OCI-M2 (cell line): Measurements from ENCODE around the gene SND1.
A peak's percentile ranks its signal among the peaks of the same experiment; 100 is the strongest.

Source experiments
- DNase-seq: peaks from one replicate; lab custom pipeline; 2025; ENCODE audit not compliant: unreplicated experiment; lab: John Stamatoyannopoulos, UW

Gene SND1

DNA sequence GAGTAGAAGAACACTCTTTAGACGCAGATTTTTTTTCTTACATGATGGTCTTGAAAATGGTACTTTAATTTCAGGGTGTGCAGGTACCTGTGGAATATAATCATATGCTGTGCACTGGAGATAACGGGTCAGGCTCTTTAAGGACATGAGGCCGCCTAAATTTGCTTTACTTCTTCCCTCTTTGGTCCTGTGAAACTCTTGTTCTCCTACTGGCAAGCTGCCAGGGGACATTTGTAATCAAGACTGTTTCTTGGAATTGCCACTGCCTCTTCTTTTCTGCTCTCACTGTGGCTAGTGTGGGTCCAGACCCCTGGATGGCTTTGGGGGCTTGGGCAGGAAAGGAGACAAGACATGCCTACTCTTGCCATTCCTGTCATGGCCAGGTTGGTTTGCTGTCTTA lies 146.0 kb downstream of the SND1 start:
- DNase-seq: no peak

DNA sequence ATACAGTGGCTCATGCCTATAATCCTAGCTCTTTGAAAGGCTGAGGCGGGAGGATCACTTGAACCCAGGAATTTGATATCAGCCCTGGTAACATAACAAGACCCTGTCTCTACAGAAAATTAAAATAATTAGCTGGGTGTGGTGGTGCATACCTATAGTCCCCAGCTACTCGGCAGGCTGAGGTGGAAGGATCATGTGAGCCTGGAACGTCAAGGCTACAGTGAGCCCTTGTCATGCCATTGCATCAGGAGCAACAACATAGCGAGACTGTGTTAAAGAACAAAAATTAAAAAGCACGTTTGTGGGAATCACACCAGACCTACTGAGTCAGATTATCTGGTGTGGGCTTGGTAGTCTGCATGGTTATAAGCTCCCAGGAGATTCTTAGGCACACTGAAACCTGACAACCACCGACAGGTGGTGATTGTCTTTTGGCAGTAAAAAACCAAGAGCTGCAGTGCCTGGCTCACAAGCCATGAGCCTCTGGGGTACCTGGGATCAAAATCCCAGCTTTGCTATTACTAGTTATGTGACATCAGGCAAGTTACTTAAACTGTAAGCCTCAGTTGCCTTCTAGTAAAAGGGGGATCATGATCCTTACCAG lies 146.9 kb downstream of the SND1 start:
- no peak for DNase-seq

DNA sequence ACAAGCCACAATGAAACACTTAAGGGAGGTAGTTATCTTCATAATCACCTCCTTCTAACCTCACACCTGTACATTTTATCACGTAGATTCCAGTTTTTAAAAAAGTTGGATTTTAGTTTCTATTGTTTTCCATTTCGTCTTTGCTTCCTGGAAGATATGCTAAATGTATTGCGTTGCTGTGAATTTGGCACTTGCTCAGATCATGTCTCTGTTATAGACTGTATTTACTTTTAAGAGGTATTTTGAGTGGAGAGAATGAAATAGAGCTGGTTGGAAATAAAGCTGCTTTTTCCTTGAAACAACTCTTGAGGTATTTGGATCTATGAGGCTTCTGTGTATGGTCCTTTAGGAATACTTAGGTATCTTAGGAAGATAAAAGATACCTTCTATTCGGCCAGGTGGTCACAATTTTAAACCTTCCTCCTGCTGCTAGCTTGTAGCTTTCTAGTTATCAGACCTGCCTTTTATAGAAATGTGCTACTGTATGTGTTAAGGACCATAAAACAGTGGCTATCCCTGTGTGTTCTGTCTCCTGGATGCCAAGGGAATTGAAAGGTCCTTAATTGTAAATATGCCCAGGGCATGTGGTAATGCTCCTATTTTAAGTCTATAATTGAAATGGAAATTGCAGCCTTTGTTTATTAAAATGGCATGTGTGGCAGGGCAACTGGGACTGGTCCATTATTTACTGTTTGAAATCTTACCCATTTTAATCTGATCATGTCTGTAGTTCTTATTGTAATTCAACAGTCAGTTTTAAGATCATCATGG lies 147.7 kb downstream of the SND1 start:
- no peak for DNase-seq

DNA sequence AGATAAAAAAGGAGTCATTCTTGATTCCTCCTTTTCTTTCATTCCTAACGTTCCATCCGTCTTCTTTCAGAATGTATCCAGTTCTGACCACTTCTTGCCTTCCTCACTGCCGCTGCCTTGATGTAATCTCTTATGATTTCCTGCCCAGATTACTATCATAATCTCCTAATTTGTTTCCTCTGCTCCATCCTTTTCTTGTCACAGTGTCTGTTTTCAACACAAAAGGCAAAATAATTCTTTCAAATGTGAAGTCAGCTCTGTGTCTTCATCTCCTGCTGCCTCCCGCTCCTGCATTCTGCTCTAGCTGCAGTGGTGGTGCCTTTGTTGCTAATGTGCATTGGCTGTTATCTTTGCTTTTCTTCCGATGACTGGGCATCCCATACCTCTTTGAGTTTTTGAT lies 150.9 kb downstream of the SND1 start:
- DNase-seq: no peak

- DNase-seq: no peak
Measured at GRCh38 chr7:127803626-127804025, 151.6 kb downstream of the SND1 start.

DNA sequence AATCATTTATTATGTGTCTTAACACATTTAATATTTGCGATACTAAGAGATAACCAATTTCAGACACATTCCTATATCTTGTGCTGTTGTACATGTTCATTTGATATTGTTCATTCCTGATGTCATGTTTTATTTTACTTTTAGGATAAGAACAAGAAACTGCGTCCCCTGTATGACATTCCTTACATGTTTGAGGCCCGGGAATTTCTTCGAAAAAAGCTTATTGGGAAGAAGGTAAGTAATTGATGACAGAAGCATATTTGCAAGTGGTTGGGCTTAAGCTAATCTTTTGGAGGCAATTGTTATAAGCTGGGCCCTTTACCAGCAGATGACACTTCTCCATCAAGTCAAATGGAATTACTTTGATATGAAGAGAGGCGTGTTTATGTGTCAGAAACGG lies 155.3 kb downstream of the SND1 start:
- no peak for DNase-seq

- DNase-seq: no peak
Measured at GRCh38 chr7:127807829-127808228, 155.8 kb downstream of the SND1 start.

- DNase-seq: peak; percentile 69
Measured at GRCh38 chr7:127809261-127809702, 157.3 kb downstream of the SND1 start.

GRCh38 chr7:127810113-127810512 lies 158.1 kb downstream of the SND1 start:
- no peak for DNase-seq

DNA sequence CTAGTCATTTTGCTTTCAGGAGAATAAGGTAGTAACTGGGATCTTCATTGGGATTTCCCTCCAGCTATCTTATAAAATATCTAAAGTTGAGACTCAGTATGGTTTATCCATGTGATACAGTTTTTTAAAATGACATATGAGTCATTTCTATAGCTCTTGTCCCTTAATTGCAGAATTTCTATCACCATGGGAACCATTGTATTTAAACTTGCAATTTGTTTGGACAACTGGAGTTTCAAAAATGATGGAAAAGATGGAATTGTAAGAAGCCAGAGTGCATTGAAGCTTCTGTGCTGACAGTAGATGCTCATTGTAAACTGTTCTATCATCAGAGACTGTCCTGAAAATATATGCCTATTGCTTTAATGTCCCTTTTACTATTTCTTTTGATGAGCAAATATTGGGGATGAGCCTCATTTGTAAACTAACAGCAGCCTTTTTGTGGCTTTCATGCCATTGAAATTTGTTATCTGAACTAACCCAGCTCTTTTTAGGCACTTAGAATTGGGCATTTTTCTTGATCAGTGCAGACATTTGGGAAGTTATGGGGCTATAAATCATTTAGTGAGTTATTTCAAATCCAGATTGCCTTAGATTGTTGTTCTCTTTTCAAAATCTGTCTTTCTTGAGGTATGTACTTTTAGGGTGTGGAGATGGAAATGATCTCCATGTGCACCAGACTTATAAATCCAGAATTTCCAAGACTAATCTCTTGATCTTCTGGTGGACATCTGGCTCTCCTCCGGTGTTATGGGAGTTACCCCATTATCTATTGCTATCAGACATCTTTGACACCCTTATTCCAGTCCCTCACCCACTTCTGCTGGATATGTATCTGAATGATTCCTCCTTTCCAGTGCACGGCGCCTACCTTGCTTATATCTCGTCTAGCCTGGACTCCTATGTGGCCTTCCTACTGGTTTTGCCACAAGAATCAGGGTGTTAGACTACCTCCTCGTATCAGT lies 159.0 kb downstream of the SND1 start:
- DNase-seq: no peak

DNA sequence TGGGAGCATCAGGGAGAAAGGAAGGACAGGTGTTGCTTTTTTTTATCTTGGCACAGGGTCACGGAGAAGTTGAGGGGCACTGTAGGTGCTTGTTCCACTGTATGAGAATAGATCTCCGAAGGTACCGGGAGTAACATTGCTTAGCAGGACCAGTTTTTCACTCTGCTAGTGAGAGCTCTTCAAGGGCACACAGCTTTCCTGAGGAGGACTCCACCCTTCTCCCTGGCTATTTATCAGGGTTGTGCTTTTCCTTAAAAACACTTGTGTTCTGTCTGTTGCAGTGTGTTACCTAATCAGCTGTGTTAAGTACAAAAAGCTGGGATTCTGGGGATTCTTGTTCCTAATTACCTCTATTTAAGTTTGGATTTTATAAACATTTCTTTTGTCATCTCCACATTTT lies 160.5 kb downstream of the SND1 start:
- DNase-seq: no peak

GRCh38 chr7:127813991-127814541 lies 162.1 kb downstream of the SND1 start:
- no peak for DNase-seq

- DNase-seq: no peak
Measured at GRCh38 chr7:127815631-127816145, 163.7 kb downstream of the SND1 start.

- no peak for DNase-seq
Measured at GRCh38 chr7:127816354-127817190, 164.6 kb downstream of the SND1 start.

GRCh38 chr7:127817466-127817865 lies 165.5 kb downstream of the SND1 start:
- DNase-seq: no peak

DNA sequence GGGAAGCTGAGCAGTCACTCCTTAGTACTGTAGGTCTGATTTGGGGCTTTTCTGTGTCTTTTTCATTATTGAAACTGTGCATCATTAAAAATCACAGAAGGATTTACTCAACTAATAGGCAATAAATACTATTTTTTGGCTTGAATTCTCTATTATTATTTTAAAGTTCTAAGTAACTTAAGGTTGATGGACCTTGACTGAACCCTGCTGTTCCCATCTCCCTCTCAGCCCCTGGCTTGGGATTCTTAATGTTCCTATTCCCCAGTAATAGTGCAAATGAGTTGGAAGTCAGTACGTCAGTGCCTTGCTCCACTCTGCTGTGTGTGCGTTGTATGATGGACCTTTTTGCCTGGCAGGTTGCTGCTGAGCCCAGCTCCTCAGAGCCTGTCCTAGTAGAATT lies 166.3 kb downstream of the SND1 start:
- DNase-seq: no peak

GRCh38 chr7:127819975-127820731 lies 168.2 kb downstream of the SND1 start:
- DNase-seq: no peak

GRCh38 chr7:127820732-127821085 lies 168.7 kb downstream of the SND1 start:
- no peak for DNase-seq

DNA sequence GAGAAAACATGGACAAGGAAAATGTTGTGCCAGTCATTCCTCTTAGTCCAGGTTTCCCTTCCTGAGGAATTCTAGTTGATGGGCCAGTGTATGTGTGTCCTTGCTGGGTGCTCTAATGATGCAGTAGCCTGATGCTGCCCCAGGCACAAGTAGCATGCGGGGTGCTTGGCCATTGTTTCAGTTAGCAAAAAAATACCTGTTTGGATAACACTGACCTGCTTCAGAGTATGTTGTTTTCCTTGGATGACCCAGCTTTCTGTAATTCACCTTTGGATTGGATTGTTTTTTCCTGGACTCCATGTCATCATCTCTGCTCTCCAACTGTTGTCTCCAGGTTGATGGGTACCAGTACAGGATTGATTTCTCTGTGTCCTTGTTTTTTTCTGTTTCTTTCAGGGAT lies 169.2 kb downstream of the SND1 start:
- DNase-seq: no peak
